GM18507 (cell line): ENCODE data around the gene USP6.
"Not testable (repeated sequence)": the region's sequence is repeated elsewhere in the genome, so short reads cannot be mapped to it uniquely, and the experiment has no call there.

Experiments
- DNase-seq: peaks from one replicate; pipeline ENCODE4 v3.0.0; 2011; ENCODE audit warnings: low read depth; ENCODE audit not compliant: insufficient read length; ENCODE audit errors: extremely low spot score
- FAIRE-seq: peaks from 2 replicates; lab custom pipeline; 2011; peaks lifted over from hg19 to GRCh38; lab: Jason Lieb, UNC

Gene USP6

GRCh38 chr17:5220074-5220473 is 104.2 kb downstream of the USP6 start:
- FAIRE-seq = no peak
- no peak for DNase-seq

GRCh38 chr17:5221912-5222311 is 106.1 kb downstream of the USP6 start:
- FAIRE-seq, DNase-seq: not testable (repeated sequence)
